Embryonic facial prominence (tissue), 1 donor: ENCODE results near the gene TLCD5.

Experiments
- DNase-seq: peaks from one replicate; pipeline ENCODE4 v3.0.0-alpha.2; 2016; ENCODE audit errors: extremely low spot score

Gene TLCD5

GRCh38 chr11:120324932-120325810 lies at the start of gene TLCD5:
Gene TLCD5, plus strand, starts transcription at chr11:120325299. Its CDS starts 2,143 bp downstream, at chr11:120327442.
- DNase-seq = no peak

GRCh38 chr11:120279502-120279901 lies 45.6 kb upstream of the TLCD5 start:
- DNase-seq = no peak

- no peak for DNase-seq
These were observed 44.5 kb upstream of the TLCD5 start for GRCh38 chr11:120280600-120281051.

- no peak for DNase-seq
These were observed 43.8 kb upstream of the TLCD5 start for GRCh38 chr11:120281143-120281795.

- no peak for DNase-seq
These were observed 42.0 kb upstream of the TLCD5 start for GRCh38 chr11:120283124-120283523.

GRCh38 chr11:120284272-120284671 lies 40.8 kb upstream of the TLCD5 start:
- no peak for DNase-seq

- no peak for DNase-seq
These were observed 39.8 kb upstream of the TLCD5 start for GRCh38 chr11:120285256-120285655.

- DNase-seq = no peak
These were observed 37.1 kb upstream of the TLCD5 start for GRCh38 chr11:120288021-120288420.

GRCh38 chr11:120289426-120289825 lies 35.7 kb upstream of the TLCD5 start:
- DNase-seq = no peak

- DNase-seq = no peak
These were observed 34.1 kb upstream of the TLCD5 start for GRCh38 chr11:120290956-120291355.

GRCh38 chr11:120293038-120293800 lies 31.9 kb upstream of the TLCD5 start:
- no peak for DNase-seq

- DNase-seq = no peak
These were observed 31.0 kb upstream of the TLCD5 start for GRCh38 chr11:120294096-120294495.

- DNase-seq = no peak
These were observed 30.0 kb upstream of the TLCD5 start for GRCh38 chr11:120295099-120295498.

- DNase-seq = no peak
These were observed 28.5 kb upstream of the TLCD5 start for GRCh38 chr11:120296554-120296953.

GRCh38 chr11:120298461-120298860 lies 26.6 kb upstream of the TLCD5 start:
- DNase-seq = no peak

GRCh38 chr11:120302001-120302805 lies 22.9 kb upstream of the TLCD5 start:
- DNase-seq = no peak

GRCh38 chr11:120303004-120303637 lies 22.0 kb upstream of the TLCD5 start:
- DNase-seq = no peak

GRCh38 chr11:120304526-120304925 lies 20.6 kb upstream of the TLCD5 start:
- DNase-seq = no peak

- DNase-seq = no peak
These were observed 19.8 kb upstream of the TLCD5 start for GRCh38 chr11:120305286-120305685.

- no peak for DNase-seq
These were observed 18.4 kb upstream of the TLCD5 start for GRCh38 chr11:120306519-120307242.
